Measurements from ENCODE around the gene KCNH8.

The KCNH8 gene

GRCh38 chr3:19396726-19397125 lies 248.4 kb downstream of the KCNH8 start:
- H3K4me3 Mint-ChIP-seq: no peak overlapping the region
- H3K9me3 Mint-ChIP-seq: no peaks in the 10 kb centered on the region
- H3K4me1 Mint-ChIP-seq (ENCODE audit: low read depth): no peaks in the 10 kb centered on the region
- no peak for DNase-seq (ENCODE audit: low spot score)
- H3K27ac Mint-ChIP-seq: no peak overlapping the region
- no peaks in the 10 kb centered on the region for H3K27me3 Mint-ChIP-seq (ENCODE audit: low read depth)
- H3K36me3 Mint-ChIP-seq (ENCODE audit: low read depth): no peaks in the 10 kb centered on the region

- Mint-ChIP-seq H3K27ac (no peak overlapping the region), H3K9me3 (no peaks in the 10 kb centered on the region), H3K27me3 (ENCODE audit: low read depth) (no peaks in the 10 kb centered on the region), H3K4me1 (ENCODE audit: low read depth) (no peaks in the 10 kb centered on the region), H3K4me3 (no peak overlapping the region), H3K36me3 (ENCODE audit: low read depth) (no peaks in the 10 kb centered on the region)
- no peak for DNase-seq (ENCODE audit: low spot score)
Observed at GRCh38 chr3:19399356-19399755, 251.0 kb downstream of the KCNH8 start.

GRCh38 chr3:19399836-19400235 lies 251.5 kb downstream of the KCNH8 start:
- Mint-ChIP-seq H3K4me1 (ENCODE audit: low read depth) (no peaks in the 10 kb centered on the region), H3K9me3 (no peaks in the 10 kb centered on the region), H3K36me3 (ENCODE audit: low read depth) (no peaks in the 10 kb centered on the region), H3K27ac (no peak overlapping the region), H3K27me3 (ENCODE audit: low read depth) (no peaks in the 10 kb centered on the region), H3K4me3 (no peak overlapping the region)
- DNase-seq (ENCODE audit: low spot score): no peak

- no peaks in the 10 kb centered on the region for H3K4me1 Mint-ChIP-seq (ENCODE audit: low read depth)
- H3K36me3 Mint-ChIP-seq (ENCODE audit: low read depth): no peaks in the 10 kb centered on the region
- no peak overlapping the region for H3K4me3 Mint-ChIP-seq
- no peaks in the 10 kb centered on the region for H3K9me3 Mint-ChIP-seq
- DNase-seq (ENCODE audit: low spot score): no peak
- H3K27ac Mint-ChIP-seq: no peak overlapping the region
- no peaks in the 10 kb centered on the region for H3K27me3 Mint-ChIP-seq (ENCODE audit: low read depth)
Observed at GRCh38 chr3:19420159-19420558, 271.8 kb downstream of the KCNH8 start.

- Mint-ChIP-seq H3K9me3 (no peaks in the 10 kb centered on the region), H3K27ac (no peak overlapping the region), H3K4me3 (no peak overlapping the region), H3K4me1 (ENCODE audit: low read depth) (no peaks in the 10 kb centered on the region), H3K27me3 (ENCODE audit: low read depth) (no peaks in the 10 kb centered on the region), H3K36me3 (ENCODE audit: low read depth) (no peaks in the 10 kb centered on the region)
- no peak for DNase-seq (ENCODE audit: low spot score)
Observed at GRCh38 chr3:19425825-19426224, 277.5 kb downstream of the KCNH8 start.

GRCh38 chr3:19427422-19428149 lies 279.3 kb downstream of the KCNH8 start:
- Mint-ChIP-seq H3K4me3 (no peak overlapping the region), H3K4me1 (ENCODE audit: low read depth) (no peaks in the 10 kb centered on the region), H3K27me3 (ENCODE audit: low read depth) (no peaks in the 10 kb centered on the region), H3K36me3 (ENCODE audit: low read depth) (no peaks in the 10 kb centered on the region), H3K9me3 (no peaks in the 10 kb centered on the region), H3K27ac (no peak overlapping the region)
- no peak for DNase-seq (ENCODE audit: low spot score)

GRCh38 chr3:19428729-19429128 lies 280.4 kb downstream of the KCNH8 start:
- H3K36me3 Mint-ChIP-seq (ENCODE audit: low read depth): no peaks in the 10 kb centered on the region
- no peaks in the 10 kb centered on the region for H3K4me1 Mint-ChIP-seq (ENCODE audit: low read depth)
- no peak overlapping the region for H3K27ac Mint-ChIP-seq
- H3K27me3 Mint-ChIP-seq (ENCODE audit: low read depth): no peaks in the 10 kb centered on the region
- H3K9me3 Mint-ChIP-seq: no peaks in the 10 kb centered on the region
- no peak overlapping the region for H3K4me3 Mint-ChIP-seq
- no peak for DNase-seq (ENCODE audit: low spot score)

- H3K4me1 Mint-ChIP-seq (ENCODE audit: low read depth): no peaks in the 10 kb centered on the region
- H3K9me3 Mint-ChIP-seq: no peaks in the 10 kb centered on the region
- no peaks in the 10 kb centered on the region for H3K36me3 Mint-ChIP-seq (ENCODE audit: low read depth)
- no peak overlapping the region for H3K4me3 Mint-ChIP-seq
- no peak overlapping the region for H3K27ac Mint-ChIP-seq
- DNase-seq (ENCODE audit: low spot score): no peak
- no peaks in the 10 kb centered on the region for H3K27me3 Mint-ChIP-seq (ENCODE audit: low read depth)
Observed at GRCh38 chr3:19432669-19433068, 284.4 kb downstream of the KCNH8 start.

GRCh38 chr3:19436746-19437145 lies 288.4 kb downstream of the KCNH8 start:
- no peak for DNase-seq (ENCODE audit: low spot score)
- H3K27me3 Mint-ChIP-seq (ENCODE audit: low read depth): no peaks in the 10 kb centered on the region
- H3K27ac Mint-ChIP-seq: no peak overlapping the region
- H3K9me3 Mint-ChIP-seq: no peaks in the 10 kb centered on the region
- H3K4me1 Mint-ChIP-seq (ENCODE audit: low read depth): no peaks in the 10 kb centered on the region
- H3K4me3 Mint-ChIP-seq: no peak overlapping the region
- no peaks in the 10 kb centered on the region for H3K36me3 Mint-ChIP-seq (ENCODE audit: low read depth)

GRCh38 chr3:19439944-19440343 lies 291.6 kb downstream of the KCNH8 start:
- Mint-ChIP-seq H3K4me3 (no peak overlapping the region), H3K9me3 (no peaks in the 10 kb centered on the region), H3K27ac (no peak overlapping the region), H3K4me1 (ENCODE audit: low read depth) (no peaks in the 10 kb centered on the region), H3K27me3 (ENCODE audit: low read depth) (no peaks in the 10 kb centered on the region), H3K36me3 (ENCODE audit: low read depth) (no peaks in the 10 kb centered on the region)
- no peak for DNase-seq (ENCODE audit: low spot score)

GRCh38 chr3:19446138-19446537 lies 297.8 kb downstream of the KCNH8 start:
- DNase-seq (ENCODE audit: low spot score): no peak
- Mint-ChIP-seq H3K4me3 (no peak overlapping the region), H3K27ac (no peak overlapping the region), H3K36me3 (ENCODE audit: low read depth) (no peaks in the 10 kb centered on the region), H3K9me3 (no peaks in the 10 kb centered on the region), H3K4me1 (ENCODE audit: low read depth) (peaks cover 2% of the 10 kb centered on the region), H3K27me3 (ENCODE audit: low read depth) (no peaks in the 10 kb centered on the region)

- H3K4me1 Mint-ChIP-seq (ENCODE audit: low read depth): peaks cover 2% of the 10 kb centered on the region
- DNase-seq (ENCODE audit: low spot score): no peak
- H3K27ac Mint-ChIP-seq: no peak overlapping the region
- H3K9me3 Mint-ChIP-seq: no peaks in the 10 kb centered on the region
- no peaks in the 10 kb centered on the region for H3K36me3 Mint-ChIP-seq (ENCODE audit: low read depth)
- no peak overlapping the region for H3K4me3 Mint-ChIP-seq
- no peaks in the 10 kb centered on the region for H3K27me3 Mint-ChIP-seq (ENCODE audit: low read depth)
Observed at GRCh38 chr3:19446687-19447086, 298.4 kb downstream of the KCNH8 start.

GRCh38 chr3:19455546-19455945 lies 307.2 kb downstream of the KCNH8 start:
- DNase-seq (ENCODE audit: low spot score): no peak
- no peaks in the 10 kb centered on the region for H3K36me3 Mint-ChIP-seq (ENCODE audit: low read depth)
- no peaks in the 10 kb centered on the region for H3K27me3 Mint-ChIP-seq (ENCODE audit: low read depth)
- H3K9me3 Mint-ChIP-seq: no peaks in the 10 kb centered on the region
- no peak overlapping the region for H3K4me3 Mint-ChIP-seq
- H3K27ac Mint-ChIP-seq: no peak overlapping the region
- no peaks in the 10 kb centered on the region for H3K4me1 Mint-ChIP-seq (ENCODE audit: low read depth)

- H3K4me3 Mint-ChIP-seq: no peak overlapping the region
- H3K9me3 Mint-ChIP-seq: no peaks in the 10 kb centered on the region
- H3K4me1 Mint-ChIP-seq (ENCODE audit: low read depth): no peaks in the 10 kb centered on the region
- H3K36me3 Mint-ChIP-seq (ENCODE audit: low read depth): no peaks in the 10 kb centered on the region
- no peaks in the 10 kb centered on the region for H3K27me3 Mint-ChIP-seq (ENCODE audit: low read depth)
- DNase-seq (ENCODE audit: low spot score): no peak
- H3K27ac Mint-ChIP-seq: no peak overlapping the region
Observed at GRCh38 chr3:19456738-19457137, 308.4 kb downstream of the KCNH8 start.

- Mint-ChIP-seq H3K4me3 (no peak overlapping the region), H3K9me3 (no peaks in the 10 kb centered on the region), H3K4me1 (ENCODE audit: low read depth) (no peaks in the 10 kb centered on the region), H3K27ac (no peak overlapping the region), H3K27me3 (ENCODE audit: low read depth) (no peaks in the 10 kb centered on the region), H3K36me3 (ENCODE audit: low read depth) (no peaks in the 10 kb centered on the region)
- DNase-seq (ENCODE audit: low spot score): no peak
Observed at GRCh38 chr3:19457449-19457848, 309.1 kb downstream of the KCNH8 start.

Measured in T-helper 2 cell treated with Interferon-gamma antibody and Interleukin-4, amounts not matched to agents 5 μg/mL and 100 μg/mL, for 36 hours (primary cell).